ENCODE measurements around the gene CHST11.
A peak's percentile ranks its signal among the peaks of the same experiment; 100 is the strongest.

Gene CHST11

DNA sequence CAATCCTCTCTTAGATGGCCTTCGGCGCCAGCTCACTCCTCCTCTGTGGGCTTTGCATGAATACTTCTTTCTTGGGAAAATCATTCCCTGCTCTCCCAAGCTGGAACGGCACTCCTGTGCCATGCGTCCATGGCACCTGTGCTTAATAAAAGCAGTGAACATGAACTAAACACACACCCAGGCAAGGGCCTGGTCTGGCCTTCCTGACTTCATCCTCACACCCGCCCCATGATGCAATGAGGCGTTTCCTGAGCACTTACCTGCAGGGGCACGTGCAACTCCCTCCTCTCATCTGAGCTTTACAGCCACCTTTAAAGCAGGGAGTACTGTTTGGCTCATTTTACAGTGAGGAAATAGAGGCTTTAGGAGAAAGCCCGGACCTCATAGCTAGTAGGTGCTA, 281.6 kb downstream of the CHST11 start:
- H3K36me3 ChIP-seq (ENCODE audit: control insufficient read depth in 4 of 4, insufficient read depth in 4 of 4, low read length in 3 of 4), result peaks cover 0 to 44% (median 3%) of the 10 kb centered on the region in 4 experiments
- CTCF ChIA-PET, result interaction anchor here (1.6 kb wide), 1 partner anchor 11 kb away, joined by 6 read pairs; no protein-coding TSS in a partner anchor
- peaks cover 2 to 87% (median 72%) of the 10 kb centered on the region in 4 experiments for H3K4me1 ChIP-seq (ENCODE audit: control extremely low read depth in 1 of 4, control insufficient read depth in 4 of 4, insufficient read depth in 4 of 4, low read length in 3 of 4)
- POLR2A ChIA-PET, result no interaction called here
- no peak for DNase-seq
- no peaks in the 10 kb centered on the region for H3K9me3 ChIP-seq (ENCODE audit: control extremely low read depth in 1 of 5, control insufficient read depth in 4 of 5, insufficient read depth in 2 of 5, low read depth in 1 of 5, low read length in 4 of 5)
- no peaks in the 10 kb centered on the region for H3K27me3 ChIP-seq (replicated peaks in 2 of 5; ENCODE audit: control insufficient read depth in 4 of 5, insufficient read depth in 5 of 5, low read length in 4 of 5)
- 85% methylated on average over 6 of the region's 8 CpGs for WGBS (ENCODE audit: insufficient coverage)
- no peak overlapping the region for H3K27ac ChIP-seq (ENCODE audit: insufficient read depth in 1 of 2, low read depth in 1 of 2, low read length in 2 of 2, poor library complexity in 1 of 2, severe bottlenecking in 2 of 2)
- H3K4me3 ChIP-seq (ENCODE audit: control insufficient read depth in 1 of 7, extremely low read depth in 1 of 7, insufficient read depth in 4 of 7, low read depth in 2 of 7, low read length in 6 of 7), result no peak overlapping the region

DNA sequence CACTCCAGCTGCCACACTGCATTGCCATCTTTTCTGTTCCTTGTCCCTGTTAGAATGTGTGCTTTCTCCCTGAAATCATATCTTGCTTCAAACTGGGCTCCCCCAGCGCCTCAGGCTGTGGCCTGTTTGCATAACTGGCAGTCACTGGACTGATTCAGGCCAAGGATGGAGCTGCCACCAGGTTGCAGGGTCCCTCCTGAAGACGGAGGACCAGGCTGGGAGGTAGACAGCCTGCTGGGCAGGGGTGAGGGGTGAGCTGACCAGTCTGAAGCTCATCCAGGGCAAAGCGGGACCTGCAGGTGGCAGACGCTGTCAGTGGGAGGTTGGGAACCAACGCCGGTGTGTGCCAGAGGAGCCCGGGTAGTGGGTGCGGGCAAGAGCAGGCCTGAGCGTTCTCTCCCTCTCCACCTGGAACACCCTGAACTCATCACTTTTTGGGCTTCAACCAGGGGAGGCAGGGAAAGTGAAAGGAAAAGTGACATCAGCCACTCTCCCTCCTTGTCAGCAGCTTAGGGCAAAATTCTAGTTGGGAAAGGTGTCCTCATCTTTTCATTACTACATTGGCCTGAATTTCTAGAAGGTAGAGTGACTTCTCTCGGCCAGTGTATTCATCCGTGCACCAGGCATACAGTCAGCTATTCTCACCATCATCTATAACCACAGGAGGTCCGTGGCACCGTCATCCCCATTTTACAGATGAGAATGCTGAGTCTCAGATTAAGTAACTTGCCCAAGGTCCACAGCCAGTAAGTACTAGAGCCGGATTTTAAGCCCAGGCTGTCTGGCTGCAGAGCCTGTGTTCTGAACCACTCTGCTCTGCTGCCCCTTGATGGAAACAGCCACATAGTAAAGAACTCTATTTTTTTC, 282.3 kb downstream of the CHST11 start:
- peaks cover 0 to 44% (median 3%) of the 10 kb centered on the region in 4 experiments for H3K36me3 ChIP-seq (ENCODE audit: control insufficient read depth in 4 of 4, insufficient read depth in 4 of 4, low read length in 3 of 4)
- H3K4me1 ChIP-seq (ENCODE audit: control extremely low read depth in 1 of 4, control insufficient read depth in 4 of 4, insufficient read depth in 4 of 4, low read length in 3 of 4), result peaks cover 2 to 83% (median 69%) of the 10 kb centered on the region in 4 experiments
- CTCF ChIA-PET, result interaction anchor here (1.5 to 1.6 kb wide), 2 partner anchors 11 to 357 kb away, joined by 3 to 6 read pairs; no protein-coding TSS in a partner anchor
- POLR2A ChIA-PET, result no interaction called here
- no peaks in the 10 kb centered on the region for H3K27me3 ChIP-seq (replicated peaks in 2 of 5; ENCODE audit: control insufficient read depth in 4 of 5, insufficient read depth in 5 of 5, low read length in 4 of 5)
- H3K27ac ChIP-seq (ENCODE audit: insufficient read depth in 1 of 2, low read depth in 1 of 2, low read length in 2 of 2, poor library complexity in 1 of 2, severe bottlenecking in 2 of 2), result no peak overlapping the region
- no peak for DNase-seq
- no peaks in the 10 kb centered on the region for H3K9me3 ChIP-seq (ENCODE audit: control extremely low read depth in 1 of 5, control insufficient read depth in 4 of 5, insufficient read depth in 2 of 5, low read depth in 1 of 5, low read length in 4 of 5)
- no peak overlapping the region for H3K4me3 ChIP-seq (ENCODE audit: control insufficient read depth in 1 of 7, extremely low read depth in 1 of 7, insufficient read depth in 4 of 7, low read depth in 2 of 7, low read length in 6 of 7)
- WGBS (ENCODE audit: insufficient coverage), result 97% methylated on average over 12 of the region's 14 CpGs

DNA sequence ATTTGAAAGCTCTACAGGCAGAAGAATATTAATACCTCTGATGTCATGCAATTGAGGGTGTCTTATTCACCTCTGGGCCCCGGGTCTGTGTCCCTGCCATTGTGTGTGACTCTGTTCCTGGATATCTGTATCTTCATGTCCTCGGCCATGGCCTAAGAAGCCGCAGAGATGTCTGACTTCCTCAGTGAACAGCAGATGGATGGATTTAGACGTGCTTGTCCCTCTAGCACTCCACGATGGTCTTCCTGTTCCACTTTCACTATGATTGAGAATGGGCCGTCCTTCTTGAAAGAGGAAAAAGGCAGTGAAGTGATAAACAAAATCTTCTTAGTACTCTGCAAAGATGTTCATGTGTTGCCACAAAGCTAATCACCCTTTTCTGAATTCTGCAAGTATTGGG, 283.9 kb downstream of the CHST11 start:
- Histone ChIP-seq H3K4me3 (ENCODE audit: control insufficient read depth in 1 of 7, extremely low read depth in 1 of 7, insufficient read depth in 4 of 7, low read depth in 2 of 7, low read length in 6 of 7) (peak overlapping the region in 3 of 7 experiments; percentile 24 to 64 (median 26)), H3K27me3 (replicated peaks in 2 of 5; ENCODE audit: control insufficient read depth in 4 of 5, insufficient read depth in 5 of 5, low read length in 4 of 5) (no peaks in the 10 kb centered on the region), H3K36me3 (ENCODE audit: control insufficient read depth in 4 of 4, insufficient read depth in 4 of 4, low read length in 3 of 4) (peaks cover 0 to 44% (median 3%) of the 10 kb centered on the region in 4 experiments), H3K4me1 (ENCODE audit: control extremely low read depth in 1 of 4, control insufficient read depth in 4 of 4, insufficient read depth in 4 of 4, low read length in 3 of 4) (peaks cover 2 to 69% (median 56%) of the 10 kb centered on the region in 4 experiments), H3K9me3 (ENCODE audit: control extremely low read depth in 1 of 5, control insufficient read depth in 4 of 5, insufficient read depth in 2 of 5, low read depth in 1 of 5, low read length in 4 of 5) (no peaks in the 10 kb centered on the region), H3K27ac (ENCODE audit: insufficient read depth in 1 of 2, low read depth in 1 of 2, low read length in 2 of 2, poor library complexity in 1 of 2, severe bottlenecking in 2 of 2) (peak overlapping the region; percentile 27 to 73)
- WGBS (ENCODE audit: insufficient coverage), result 0% methylated on average over 5 of the region's 6 CpGs
- ChIA-PET POLR2A (interaction anchor here (0.5 to 1.1 kb wide), 3 partner anchors 16 to 631 kb away, joined by 3 to 7 read pairs (median 3); no protein-coding TSS in a partner anchor), CTCF (interaction anchor here (0.8 to 1.5 kb wide), 3 partner anchors 9 to 359 kb away, joined by 3 read pairs; no protein-coding TSS in a partner anchor)
- peak; percentile 52 to 88 (median 78) for DNase-seq

GRCh38 chr12:104741077-104741476, 284.3 kb downstream of the CHST11 start:
- H3K4me1 ChIP-seq (ENCODE audit: control extremely low read depth in 1 of 4, control insufficient read depth in 4 of 4, insufficient read depth in 4 of 4, low read length in 3 of 4), result peaks cover 2 to 69% (median 55%) of the 10 kb centered on the region in 4 experiments
- WGBS (ENCODE audit: insufficient coverage), result 79% methylated on average over 2 of the region's 5 CpGs
- POLR2A ChIA-PET, result interaction anchor here (0.5 to 1.1 kb wide), 2 partner anchors 16 to 630 kb away, joined by 3 to 7 read pairs; no protein-coding TSS in a partner anchor

GRCh38 chr12:104741497-104742367, 285.0 kb downstream of the CHST11 start:
- no peaks in the 10 kb centered on the region for H3K27me3 ChIP-seq (replicated peaks in 2 of 5; ENCODE audit: control insufficient read depth in 4 of 5, insufficient read depth in 5 of 5, low read length in 4 of 5)
- H3K9me3 ChIP-seq (ENCODE audit: control extremely low read depth in 1 of 5, control insufficient read depth in 4 of 5, insufficient read depth in 2 of 5, low read depth in 1 of 5, low read length in 4 of 5), result no peaks in the 10 kb centered on the region
- ChIA-PET CTCF (interaction anchor here (0.6 to 1.1 kb wide), 3 partner anchors 8 to 123 kb away, joined by 3 to 4 read pairs (median 3); no protein-coding TSS in a partner anchor), POLR2A (interaction anchor here (0.5 to 1.1 kb wide), 2 partner anchors 17 to 630 kb away, joined by 3 to 7 read pairs; no protein-coding TSS in a partner anchor)
- peaks cover 0 to 40% (median 3%) of the 10 kb centered on the region in 4 experiments for H3K36me3 ChIP-seq (ENCODE audit: control insufficient read depth in 4 of 4, insufficient read depth in 4 of 4, low read length in 3 of 4)
- H3K4me1 ChIP-seq (ENCODE audit: control extremely low read depth in 1 of 4, control insufficient read depth in 4 of 4, insufficient read depth in 4 of 4, low read length in 3 of 4), result peaks cover 2 to 72% (median 59%) of the 10 kb centered on the region in 4 experiments
- over 99% methylated on average over 13 of the region's 15 CpGs for WGBS (ENCODE audit: insufficient coverage)
- peak overlapping the region in 1 of 7 experiments; percentile 64 for H3K4me3 ChIP-seq (ENCODE audit: control insufficient read depth in 1 of 7, extremely low read depth in 1 of 7, insufficient read depth in 4 of 7, low read depth in 2 of 7, low read length in 6 of 7)
- H3K27ac ChIP-seq (ENCODE audit: insufficient read depth in 1 of 2, low read depth in 1 of 2, low read length in 2 of 2, poor library complexity in 1 of 2, severe bottlenecking in 2 of 2), result peak overlapping the region; percentile 5 to 73
- no peak for DNase-seq

More at GRCh38 chr12:104741077-104741476, 284.3 kb downstream of the CHST11 start:
- Histone ChIP-seq H3K9me3 (ENCODE audit: control extremely low read depth in 1 of 5, control insufficient read depth in 4 of 5, insufficient read depth in 2 of 5, low read depth in 1 of 5, low read length in 4 of 5) (no peaks in the 10 kb centered on the region), H3K27ac (ENCODE audit: insufficient read depth in 1 of 2, low read depth in 1 of 2, low read length in 2 of 2, poor library complexity in 1 of 2, severe bottlenecking in 2 of 2) (peak overlapping the region; percentile 5 to 73), H3K36me3 (ENCODE audit: control insufficient read depth in 4 of 4, insufficient read depth in 4 of 4, low read length in 3 of 4) (peaks cover 0 to 42% (median 3%) of the 10 kb centered on the region in 4 experiments), H3K4me3 (ENCODE audit: control insufficient read depth in 1 of 7, extremely low read depth in 1 of 7, insufficient read depth in 4 of 7, low read depth in 2 of 7, low read length in 6 of 7) (peak overlapping the region in 2 of 7 experiments; percentile 26 to 64), H3K27me3 (replicated peaks in 2 of 5; ENCODE audit: control insufficient read depth in 4 of 5, insufficient read depth in 5 of 5, low read length in 4 of 5) (no peaks in the 10 kb centered on the region)
- no peak for DNase-seq
- CTCF ChIA-PET, result interaction anchor here (0.6 to 1.1 kb wide), 3 partner anchors 9 to 124 kb away, joined by 3 to 4 read pairs (median 3); no protein-coding TSS in a partner anchor

DNA sequence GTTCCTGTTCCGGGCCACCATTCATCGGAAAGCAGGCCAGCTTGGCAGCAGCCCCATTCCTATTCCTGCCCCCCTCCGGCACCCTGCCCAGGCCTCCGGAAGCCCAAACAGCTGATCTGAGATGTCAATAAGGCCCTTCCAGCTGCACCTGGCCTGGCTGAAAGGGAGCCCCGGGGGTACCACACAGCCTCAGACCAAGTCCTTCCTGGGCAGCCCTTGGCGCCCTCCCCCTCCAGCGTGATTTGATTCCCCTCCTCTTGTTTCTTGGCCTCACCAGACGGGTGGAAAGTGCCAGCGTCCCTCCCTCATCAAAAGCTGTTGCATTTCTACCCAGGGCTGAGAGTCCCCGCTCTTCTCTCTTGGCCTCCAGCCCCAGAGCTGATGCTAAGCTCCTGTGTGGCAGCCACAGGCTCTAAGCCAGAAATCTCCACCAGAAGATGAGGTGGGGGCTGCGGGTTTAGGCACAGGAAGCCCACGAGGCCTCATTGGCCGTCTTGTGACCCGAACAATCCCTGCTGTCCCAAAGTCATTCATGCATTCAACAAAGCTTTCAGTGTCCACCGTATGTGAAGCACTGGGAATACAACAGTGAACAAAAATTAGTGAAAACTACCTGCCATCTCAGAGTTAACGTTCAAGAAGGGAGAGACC, 285.9 kb downstream of the CHST11 start:
- DNase-seq, result peak in 1 of 3 donors; percentile 55
- ChIA-PET POLR2A (no interaction called here), CTCF (interaction anchor here (1.2 to 1.3 kb wide), 3 partner anchors 10 to 48 kb away, joined by 3 to 4 read pairs (median 4); no protein-coding TSS in a partner anchor)
- H3K4me1 ChIP-seq (ENCODE audit: control extremely low read depth in 1 of 4, control insufficient read depth in 4 of 4, insufficient read depth in 4 of 4, low read length in 3 of 4), result peaks cover 2 to 73% (median 64%) of the 10 kb centered on the region in 4 experiments
- no peak overlapping the region for H3K4me3 ChIP-seq (ENCODE audit: control insufficient read depth in 1 of 7, extremely low read depth in 1 of 7, insufficient read depth in 4 of 7, low read depth in 2 of 7, low read length in 6 of 7)
- 62% methylated on average over 14 of the region's 16 CpGs for WGBS (ENCODE audit: insufficient coverage)
- no peaks in the 10 kb centered on the region for H3K27me3 ChIP-seq (replicated peaks in 2 of 5; ENCODE audit: control insufficient read depth in 4 of 5, insufficient read depth in 5 of 5, low read length in 4 of 5)
- H3K27ac ChIP-seq (ENCODE audit: insufficient read depth in 1 of 2, low read depth in 1 of 2, low read length in 2 of 2, poor library complexity in 1 of 2, severe bottlenecking in 2 of 2), result no peak overlapping the region
- peaks cover 0 to 35% (median 3%) of the 10 kb centered on the region in 4 experiments for H3K36me3 ChIP-seq (ENCODE audit: control insufficient read depth in 4 of 4, insufficient read depth in 4 of 4, low read length in 3 of 4)
- no peaks in the 10 kb centered on the region for H3K9me3 ChIP-seq (ENCODE audit: control extremely low read depth in 1 of 5, control insufficient read depth in 4 of 5, insufficient read depth in 2 of 5, low read depth in 1 of 5, low read length in 4 of 5)

All from common myeloid progenitor, CD34-positive (primary cell).